Glutamatergic neuron (in vitro differentiated cells): Measurements from ENCODE around the gene SHANK2. TPM values are rescaled to one million over a fixed set of nuclear protein-coding genes. Genes with fewer than 3 reads are reported as not detected.

Experiments
- DNase-seq: peaks from one replicate; pipeline ENCODE4 v3.0.0; 2022
- H3K27ac Mint-ChIP-seq: one replicate; pipeline ENCODE4 v1.8.0; 2020; ENCODE audit warnings: mild to moderate bottlenecking, mixed read lengths, inconsistent platforms; ENCODE audit not compliant: unreplicated experiment
- H3K27me3 Mint-ChIP-seq: one replicate; pipeline ENCODE4 v1.8.0; 2020; ENCODE audit warnings: mild to moderate bottlenecking, moderate library complexity, mixed read lengths, inconsistent platforms; ENCODE audit not compliant: unreplicated experiment
- H3K36me3 Mint-ChIP-seq: one replicate; pipeline ENCODE4 v1.8.0; 2020; ENCODE audit warnings: mild to moderate bottlenecking, mixed read lengths, inconsistent platforms; ENCODE audit not compliant: unreplicated experiment
- H3K4me1 Mint-ChIP-seq: one replicate; pipeline ENCODE4 v1.8.0; 2020; ENCODE audit warnings: mild to moderate bottlenecking, low read depth, mixed read lengths, inconsistent platforms; ENCODE audit not compliant: unreplicated experiment
- H3K4me3 Mint-ChIP-seq: one replicate; pipeline ENCODE4 v1.8.0; 2020; ENCODE audit warnings: mild to moderate bottlenecking, mixed read lengths, inconsistent platforms; ENCODE audit not compliant: unreplicated experiment
- H3K9me3 Mint-ChIP-seq: one replicate; pipeline ENCODE4 v1.8.0; 2020; ENCODE audit warnings: mild to moderate bottlenecking, moderate library complexity, mixed read lengths, inconsistent platforms; ENCODE audit not compliant: unreplicated experiment
- total RNA-seq: library from RNA; stranded (reverse); fragmentation: NEBNext Ultra II Directional; extraction: Animal tissue kit (Norgen Biotek cat#: 25700); gene quantifications from one replicate; pipeline ENCODE4 v1.2.1, GENCODE V29; 2021; ENCODE audit not compliant: unreplicated experiment
- TF ChIP-seq, protein P1 (sequence below): fragments of 200-600 bp; sonication (generic); IDR thresholded peaks from one replicate; pipeline ENCODE4 v1.5.0; 2021; ENCODE audit not compliant: partially characterized antibody, unreplicated experiment

The SHANK2 gene
- total RNA-seq, 1 donor from 2014 or later: 23.0 TPM

DNA sequence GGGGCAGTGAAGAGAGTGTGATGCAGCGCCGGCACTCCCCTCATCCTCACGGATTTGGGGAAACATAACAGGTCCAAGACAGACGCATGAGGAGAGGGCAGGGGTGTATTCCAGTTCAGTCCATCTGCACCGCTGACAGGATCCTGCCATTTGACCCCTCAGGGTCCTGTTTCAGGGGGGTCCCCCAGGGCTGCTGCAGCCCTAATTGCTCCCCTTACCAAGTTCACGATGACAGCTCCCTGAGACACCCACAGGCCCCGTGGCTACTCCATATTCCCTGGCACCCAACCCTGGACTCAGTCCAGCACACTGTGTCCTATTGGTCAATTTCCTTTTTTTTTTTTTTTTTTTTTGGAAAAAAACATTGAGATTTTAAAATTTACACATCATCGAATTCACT, 41.5 kb downstream of the SHANK2 start:
- Mint-ChIP-seq H3K4me3 (no peak overlapping the region), H3K36me3 (no peaks in the 10 kb centered on the region), H3K9me3 (peaks cover 4% of the 10 kb centered on the region), H3K27ac (no peak overlapping the region), H3K27me3 (no peaks in the 10 kb centered on the region), H3K4me1 (peaks cover 5% of the 10 kb centered on the region)
- TF ChIP-seq, protein P1, sequence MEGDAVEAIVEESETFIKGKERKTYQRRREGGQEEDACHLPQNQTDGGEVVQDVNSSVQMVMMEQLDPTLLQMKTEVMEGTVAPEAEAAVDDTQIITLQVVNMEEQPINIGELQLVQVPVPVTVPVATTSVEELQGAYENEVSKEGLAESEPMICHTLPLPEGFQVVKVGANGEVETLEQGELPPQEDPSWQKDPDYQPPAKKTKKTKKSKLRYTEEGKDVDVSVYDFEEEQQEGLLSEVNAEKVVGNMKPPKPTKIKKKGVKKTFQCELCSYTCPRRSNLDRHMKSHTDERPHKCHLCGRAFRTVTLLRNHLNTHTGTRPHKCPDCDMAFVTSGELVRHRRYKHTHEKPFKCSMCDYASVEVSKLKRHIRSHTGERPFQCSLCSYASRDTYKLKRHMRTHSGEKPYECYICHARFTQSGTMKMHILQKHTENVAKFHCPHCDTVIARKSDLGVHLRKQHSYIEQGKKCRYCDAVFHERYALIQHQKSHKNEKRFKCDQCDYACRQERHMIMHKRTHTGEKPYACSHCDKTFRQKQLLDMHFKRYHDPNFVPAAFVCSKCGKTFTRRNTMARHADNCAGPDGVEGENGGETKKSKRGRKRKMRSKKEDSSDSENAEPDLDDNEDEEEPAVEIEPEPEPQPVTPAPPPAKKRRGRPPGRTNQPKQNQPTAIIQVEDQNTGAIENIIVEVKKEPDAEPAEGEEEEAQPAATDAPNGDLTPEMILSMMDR: no peak
- DNase-seq: no peak

DNA sequence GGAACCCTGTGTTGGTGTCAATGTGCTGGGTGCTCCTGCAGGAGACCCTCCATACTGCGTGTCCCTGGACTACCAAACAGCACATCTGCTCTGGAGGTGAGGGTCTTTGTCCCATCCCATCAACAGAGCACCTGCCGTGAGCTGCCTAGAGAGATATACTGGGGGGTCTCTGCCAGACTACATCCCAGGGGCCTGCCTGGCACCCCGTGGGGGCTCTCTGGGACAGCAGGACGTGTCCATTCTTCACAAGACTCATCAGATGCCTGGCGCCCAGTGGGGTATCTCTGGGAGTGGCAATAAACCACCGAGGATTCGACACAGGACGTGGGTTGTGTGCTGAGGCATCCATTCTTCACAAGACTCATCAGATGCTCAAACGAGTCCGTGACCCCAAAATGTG, 42.7 kb downstream of the SHANK2 start:
- DNase-seq: no peak
- TF ChIP-seq, protein P1: no peak
- Mint-ChIP-seq H3K9me3 (peaks cover 4% of the 10 kb centered on the region), H3K36me3 (no peaks in the 10 kb centered on the region), H3K4me1 (peaks cover 5% of the 10 kb centered on the region), H3K27ac (no peak overlapping the region), H3K27me3 (peaks cover 2% of the 10 kb centered on the region), H3K4me3 (no peak overlapping the region)

DNA sequence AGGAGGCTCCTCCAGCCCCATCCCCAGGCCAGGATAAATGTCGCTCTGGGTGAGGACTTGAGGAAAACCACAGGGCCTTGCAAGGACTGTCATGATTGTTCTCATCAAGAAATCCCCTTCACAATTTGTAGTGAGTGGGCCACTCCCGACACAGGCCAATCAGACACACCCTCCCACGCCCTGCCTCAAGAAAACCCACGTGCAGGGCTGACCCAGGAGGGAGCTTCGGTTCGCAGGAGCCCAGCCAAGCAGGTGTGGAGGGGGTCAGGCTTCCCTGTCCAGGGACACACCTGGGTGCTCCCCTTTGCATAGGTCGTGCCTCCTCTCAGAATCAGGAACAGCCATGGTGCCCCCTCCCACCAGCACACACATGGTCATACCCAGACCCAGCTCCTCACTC, 43.2 kb downstream of the SHANK2 start:
- Mint-ChIP-seq H3K4me3 (no peak overlapping the region), H3K27me3 (peaks cover 2% of the 10 kb centered on the region), H3K4me1 (peaks cover 5% of the 10 kb centered on the region), H3K36me3 (no peaks in the 10 kb centered on the region), H3K9me3 (peaks cover 4% of the 10 kb centered on the region), H3K27ac (no peak overlapping the region)
- TF ChIP-seq, protein P1: no peak
- no peak for DNase-seq

DNA sequence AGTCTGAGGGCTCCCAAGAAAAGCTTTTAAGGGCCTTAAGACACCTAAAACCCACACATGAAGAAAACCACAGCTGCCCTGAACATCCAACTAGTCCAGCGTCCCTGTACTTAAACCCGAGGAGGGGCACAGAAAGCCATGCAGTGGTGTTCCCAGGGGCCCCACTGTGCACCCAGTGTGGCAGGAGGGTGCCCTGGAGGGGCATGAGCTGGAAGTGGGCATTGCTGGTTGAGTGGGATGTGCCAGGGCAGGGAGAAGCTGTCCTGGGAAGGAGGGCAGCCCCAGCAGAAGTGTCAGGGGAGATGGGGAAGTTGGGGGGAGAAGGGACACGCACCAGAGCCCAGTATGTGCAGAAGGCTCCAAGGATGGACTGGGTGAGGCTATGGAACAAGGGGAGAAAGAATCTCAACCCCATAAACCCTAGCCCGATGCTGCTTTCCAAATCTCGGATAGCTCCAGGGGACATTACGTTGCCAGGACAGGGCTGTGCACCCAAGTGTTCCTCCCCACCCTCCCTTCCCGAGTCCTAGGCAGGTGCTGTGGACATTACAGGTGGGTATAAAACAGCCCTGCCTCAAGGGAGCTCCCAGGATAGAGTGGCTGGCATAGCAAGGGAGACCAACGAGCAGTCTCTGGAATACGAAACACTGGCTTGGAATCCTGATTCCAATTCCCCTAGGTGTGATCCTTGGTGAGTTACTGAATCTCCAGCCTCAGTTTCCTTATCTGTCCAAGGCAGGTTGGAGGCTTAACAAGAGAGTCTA, 44.2 kb downstream of the SHANK2 start:
- Mint-ChIP-seq H3K36me3 (peaks cover 2% of the 10 kb centered on the region), H3K27ac (no peak overlapping the region), H3K4me3 (no peak overlapping the region), H3K27me3 (peaks cover 2% of the 10 kb centered on the region), H3K9me3 (peaks cover 4% of the 10 kb centered on the region), H3K4me1 (peaks cover 5% of the 10 kb centered on the region)
- no peak for DNase-seq
- TF ChIP-seq, protein P1: no peak

DNA sequence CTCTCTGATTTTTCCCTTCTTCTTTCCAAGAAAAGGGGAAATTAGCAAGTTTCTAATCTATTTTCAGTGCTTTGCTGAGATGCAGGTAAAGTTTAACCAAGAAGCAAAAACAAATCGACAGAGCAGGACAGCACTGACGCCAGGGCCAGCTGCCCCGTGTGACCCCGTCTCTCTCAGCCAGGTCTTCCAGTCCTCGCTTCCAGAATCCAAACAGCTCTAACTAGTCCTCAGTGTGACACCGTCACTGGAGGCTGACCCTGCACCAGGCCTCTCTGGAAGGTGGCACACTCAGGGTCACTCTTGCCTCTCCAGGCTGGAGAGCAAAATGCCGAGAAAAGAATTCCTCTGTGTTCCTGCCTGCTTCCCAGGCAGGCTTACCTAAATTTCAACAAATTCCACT, 44.8 kb downstream of the SHANK2 start:
- peaks cover 2% of the 10 kb centered on the region for H3K27me3 Mint-ChIP-seq
- no peak overlapping the region for H3K27ac Mint-ChIP-seq
- H3K9me3 Mint-ChIP-seq: peaks cover 4% of the 10 kb centered on the region
- TF ChIP-seq, protein P1: no peak
- DNase-seq: no peak
- no peak overlapping the region for H3K4me3 Mint-ChIP-seq
- H3K4me1 Mint-ChIP-seq: peaks cover 5% of the 10 kb centered on the region
- peaks cover 6% of the 10 kb centered on the region for H3K36me3 Mint-ChIP-seq
